Tibial artery (tissue), 4 donors: ENCODE results near the gene MYOCOS.
A peak's percentile ranks its signal among the peaks of the same experiment; 100 is the strongest.

Experiments
- DNase-seq, 2 donors: peaks; one replicate each; pipeline ENCODE4 v3.0.0-alpha.2; 2019
- H3K27ac ChIP-seq, 2 donors: fragments of 200-600 bp; sonication (generic) in 1 of 2; 1 replicate in 1 of 2; 2 replicates in 1 of 2; pipeline ENCODE4 v1.5.1; 2018 to 2019; ENCODE audit warnings: mild to moderate bottlenecking in 1 of 2
- H3K27me3 ChIP-seq, 2 donors: fragments of 200-600 bp; sonication (generic) in 1 of 2; one replicate each; pipeline versions ENCODE4 v1.5.1 to v1.6.0; 2016 to 2019
- H3K36me3 ChIP-seq, 3 donors: fragments of 200-600 bp; sonication (generic) in 2 of 3; one replicate each; pipeline ENCODE4 v1.5.1; 2016 to 2019; ENCODE audit warnings: mild to moderate bottlenecking in 2 of 3
- H3K4me1 ChIP-seq, 4 donors: fragments of 200-600 bp; sonication (generic) in 2 of 4; 1 replicate in 3 of 4; 2 replicates in 1 of 4; pipeline ENCODE4 v1.5.1; 2016 to 2019
- H3K4me3 ChIP-seq, 2 donors: fragments of 200-600 bp; sonication (generic) in 1 of 2; 1 replicate in 1 of 2; 2 replicates in 1 of 2; pipeline ENCODE4 v1.5.1; 2018 to 2019; ENCODE audit warnings: mild to moderate bottlenecking in 2 of 2
- H3K9me3 ChIP-seq, 3 donors: fragments of 200-600 bp; sonication (generic) in 1 of 3; one replicate each; pipeline ENCODE4 v1.5.1; 2016 to 2019
- intact Hi-C: fragments of 100-400 bp; cut with DNase I; formaldehyde crosslinking; loops from one replicate; pipeline ENCODE4 v1.15.0; 2023; ENCODE audit warnings: low total_unique reads
- TF ChIP-seq, protein P1 (sequence below), 2 experiments: fragments of 200-600 bp in 1 of 2; fragments of 450-650 bp in 1 of 2; IDR thresholded peaks; one replicate each; pipeline ENCODE4 v1.5.1; 2017 to 2019; ENCODE audit warnings: antibody characterized with exemption in 2 of 2, mild to moderate bottlenecking in 1 of 2, moderate library complexity in 1 of 2

Gene MYOCOS

GRCh38 chr1:171646249-171646560, 24.2 kb downstream of the MYOCOS start:
- Histone ChIP-seq H3K27me3 (no peaks in the 10 kb centered on the region), H3K4me3 (no peak overlapping the region), H3K36me3 (no peaks in the 10 kb centered on the region), H3K27ac (peak overlapping the region; percentile 74), H3K4me1 (peaks cover 0 to 29% (median 15%) of the 10 kb centered on the region in 4 donors), H3K9me3 (no peaks in the 10 kb centered on the region)
- DNase-seq: no peak
- intact Hi-C loops: no loop called here
- TF ChIP-seq, protein P1, sequence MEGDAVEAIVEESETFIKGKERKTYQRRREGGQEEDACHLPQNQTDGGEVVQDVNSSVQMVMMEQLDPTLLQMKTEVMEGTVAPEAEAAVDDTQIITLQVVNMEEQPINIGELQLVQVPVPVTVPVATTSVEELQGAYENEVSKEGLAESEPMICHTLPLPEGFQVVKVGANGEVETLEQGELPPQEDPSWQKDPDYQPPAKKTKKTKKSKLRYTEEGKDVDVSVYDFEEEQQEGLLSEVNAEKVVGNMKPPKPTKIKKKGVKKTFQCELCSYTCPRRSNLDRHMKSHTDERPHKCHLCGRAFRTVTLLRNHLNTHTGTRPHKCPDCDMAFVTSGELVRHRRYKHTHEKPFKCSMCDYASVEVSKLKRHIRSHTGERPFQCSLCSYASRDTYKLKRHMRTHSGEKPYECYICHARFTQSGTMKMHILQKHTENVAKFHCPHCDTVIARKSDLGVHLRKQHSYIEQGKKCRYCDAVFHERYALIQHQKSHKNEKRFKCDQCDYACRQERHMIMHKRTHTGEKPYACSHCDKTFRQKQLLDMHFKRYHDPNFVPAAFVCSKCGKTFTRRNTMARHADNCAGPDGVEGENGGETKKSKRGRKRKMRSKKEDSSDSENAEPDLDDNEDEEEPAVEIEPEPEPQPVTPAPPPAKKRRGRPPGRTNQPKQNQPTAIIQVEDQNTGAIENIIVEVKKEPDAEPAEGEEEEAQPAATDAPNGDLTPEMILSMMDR (IDR thresholded peaks at IDR 0.05): no peak

GRCh38 chr1:171652234-171652822, 30.3 kb downstream of the MYOCOS start, which contains the start of gene MYOC:
Gene MYOC, minus strand, starts transcription at chr1:171652688. Its CDS starts 77 bp downstream, at chr1:171652611.
- no peaks in the 10 kb centered on the region for H3K36me3 ChIP-seq
- peak within 1 kb of the TSS in 1 of 2 donors; percentile 11 for H3K4me3 ChIP-seq
- H3K27ac ChIP-seq: peak within 1 kb of the TSS; percentile 75 to 89
- H3K4me1 ChIP-seq: peaks cover 0 to 57% (median 38%) of the 10 kb centered on the region in 4 donors
- DNase-seq: no peak
- intact Hi-C loops: no loop called here
- no peaks in the 10 kb centered on the region for H3K27me3 ChIP-seq
- H3K9me3 ChIP-seq: no peaks in the 10 kb centered on the region
- TF ChIP-seq, protein P1 (IDR thresholded peaks at IDR 0.05): no peak

DNA sequence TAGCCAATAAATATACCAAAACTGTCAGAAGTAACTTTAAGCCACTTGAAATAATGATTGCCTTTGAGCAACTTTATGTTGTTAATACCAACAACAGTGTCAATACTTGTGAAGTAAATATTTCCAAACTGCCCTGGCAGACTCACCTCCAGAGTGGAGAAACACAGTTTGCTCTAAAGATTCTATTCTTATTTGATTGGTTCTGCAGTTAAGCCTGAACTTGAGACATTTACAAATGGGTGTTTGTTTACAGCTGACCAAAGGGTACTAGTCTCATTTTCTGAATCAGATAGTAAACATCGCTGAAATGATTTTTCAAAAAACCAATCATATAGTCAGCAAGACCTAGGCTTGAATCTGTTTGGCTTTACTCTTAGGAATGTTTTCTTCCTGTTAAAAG, 31.8 kb downstream of the MYOCOS start:
- intact Hi-C loops: no loop called here
- H3K9me3 ChIP-seq: no peaks in the 10 kb centered on the region
- no peak for DNase-seq
- TF ChIP-seq, protein P1 (IDR thresholded peaks at IDR 0.05): no peak
- H3K4me3 ChIP-seq: no peak overlapping the region
- peak overlapping the region; percentile 75 to 89 for H3K27ac ChIP-seq
- H3K4me1 ChIP-seq: peaks cover 0 to 57% (median 38%) of the 10 kb centered on the region in 4 donors
- no peaks in the 10 kb centered on the region for H3K27me3 ChIP-seq
- no peaks in the 10 kb centered on the region for H3K36me3 ChIP-seq

DNA sequence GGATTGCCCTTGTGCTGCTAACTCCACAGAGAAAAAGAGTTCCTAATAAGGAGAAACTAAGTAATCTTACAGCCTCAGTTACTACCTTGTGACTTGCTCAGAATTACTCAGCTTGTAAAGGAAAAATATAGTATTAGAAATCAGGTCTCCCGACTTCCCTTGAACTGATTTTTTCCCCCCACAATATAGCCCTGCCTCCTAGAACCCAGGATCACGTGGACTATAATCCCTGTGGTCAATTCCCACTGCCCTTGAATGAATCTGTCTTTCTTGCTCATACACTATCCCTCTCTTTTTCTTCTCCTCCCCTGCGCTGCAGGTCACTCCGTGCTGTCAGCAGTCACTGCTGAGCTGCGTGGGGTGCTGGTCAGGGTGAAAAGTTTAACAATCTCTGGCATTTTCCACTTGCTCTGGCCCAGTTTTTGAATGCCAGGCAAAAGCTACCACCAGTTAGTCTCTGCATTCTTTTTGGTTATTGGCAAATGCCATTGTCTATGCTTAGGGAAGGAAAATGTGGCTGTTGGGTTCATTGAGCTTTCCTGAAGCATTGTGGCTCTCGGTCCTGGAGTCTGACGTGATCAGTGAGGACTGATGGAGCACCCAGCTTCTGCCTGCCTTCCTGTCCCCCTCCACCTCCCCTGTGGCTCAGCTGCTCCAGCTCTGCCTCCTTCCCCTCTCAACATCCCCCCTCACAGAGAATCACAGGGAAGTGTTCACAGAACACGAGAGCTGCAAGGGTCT, 32.3 kb downstream of the MYOCOS start:
- Histone ChIP-seq H3K36me3 (no peaks in the 10 kb centered on the region), H3K27me3 (no peaks in the 10 kb centered on the region), H3K27ac (peak overlapping the region; percentile 75 to 89), H3K9me3 (no peaks in the 10 kb centered on the region), H3K4me3 (no peak overlapping the region), H3K4me1 (peaks cover 0 to 57% (median 38%) of the 10 kb centered on the region in 4 donors)
- intact Hi-C loops: no loop called here
- DNase-seq: no peak
- TF ChIP-seq, protein P1 (IDR thresholded peaks at IDR 0.05): no peak

DNA sequence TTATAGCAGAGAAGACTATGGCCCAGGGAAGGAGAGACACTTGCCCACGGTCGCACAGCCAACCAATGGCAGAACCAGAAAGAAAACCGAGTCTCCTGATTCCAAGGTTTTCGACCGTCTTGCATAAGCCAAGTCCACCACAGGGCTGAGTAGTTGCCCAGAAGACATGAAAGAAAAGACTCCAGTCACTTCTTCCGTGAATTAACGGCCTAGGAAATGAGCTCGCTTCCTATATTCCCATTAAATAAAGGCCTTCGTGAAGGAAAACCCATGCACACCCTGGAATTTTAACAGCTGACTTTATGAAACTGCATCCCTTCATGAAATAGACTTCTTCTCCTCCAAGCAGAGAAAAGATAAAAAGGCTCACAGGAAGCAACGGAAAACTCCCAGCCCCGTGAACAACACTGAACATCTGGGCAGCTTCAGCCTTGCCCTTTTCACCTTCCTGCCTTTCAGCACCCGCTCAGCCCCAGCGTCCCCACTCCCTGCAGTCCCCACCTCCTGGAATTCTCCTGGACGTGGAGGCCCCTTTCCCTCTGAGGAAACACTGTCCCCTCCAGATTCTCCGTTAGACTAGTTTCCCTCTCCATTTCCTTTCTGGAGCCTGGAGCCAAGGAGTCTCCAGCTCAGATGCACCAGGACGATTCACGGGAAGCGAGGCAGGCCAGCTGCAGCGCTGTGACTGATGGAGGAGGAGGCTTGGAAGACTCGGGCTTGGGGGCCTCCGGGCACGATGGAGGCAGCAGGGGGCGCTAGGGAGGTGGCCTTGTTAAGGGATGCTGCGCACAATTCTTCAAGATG, 33.1 kb downstream of the MYOCOS start:
- peak; percentile 61 to 83 for DNase-seq
- Histone ChIP-seq H3K27me3 (no peaks in the 10 kb centered on the region), H3K27ac (peak overlapping the region; percentile 75 to 89), H3K36me3 (no peaks in the 10 kb centered on the region), H3K9me3 (no peaks in the 10 kb centered on the region), H3K4me1 (peaks cover 0 to 57% (median 38%) of the 10 kb centered on the region in 4 donors), H3K4me3 (peak overlapping the region in 1 of 2 donors; percentile 3)
- intact Hi-C loops: no loop called here
- TF ChIP-seq, protein P1 (IDR thresholded peaks at IDR 0.05): peak; percentile 46 to 49
